ENCODE measurements around the gene KIAA0513. TPM values are rescaled to one million over a fixed set of nuclear protein-coding genes. Genes with fewer than 3 reads are reported as not detected.

Gene KIAA0513
- total RNA-seq, 1 donor from 2014 or later: 11.9 TPM

DNA sequence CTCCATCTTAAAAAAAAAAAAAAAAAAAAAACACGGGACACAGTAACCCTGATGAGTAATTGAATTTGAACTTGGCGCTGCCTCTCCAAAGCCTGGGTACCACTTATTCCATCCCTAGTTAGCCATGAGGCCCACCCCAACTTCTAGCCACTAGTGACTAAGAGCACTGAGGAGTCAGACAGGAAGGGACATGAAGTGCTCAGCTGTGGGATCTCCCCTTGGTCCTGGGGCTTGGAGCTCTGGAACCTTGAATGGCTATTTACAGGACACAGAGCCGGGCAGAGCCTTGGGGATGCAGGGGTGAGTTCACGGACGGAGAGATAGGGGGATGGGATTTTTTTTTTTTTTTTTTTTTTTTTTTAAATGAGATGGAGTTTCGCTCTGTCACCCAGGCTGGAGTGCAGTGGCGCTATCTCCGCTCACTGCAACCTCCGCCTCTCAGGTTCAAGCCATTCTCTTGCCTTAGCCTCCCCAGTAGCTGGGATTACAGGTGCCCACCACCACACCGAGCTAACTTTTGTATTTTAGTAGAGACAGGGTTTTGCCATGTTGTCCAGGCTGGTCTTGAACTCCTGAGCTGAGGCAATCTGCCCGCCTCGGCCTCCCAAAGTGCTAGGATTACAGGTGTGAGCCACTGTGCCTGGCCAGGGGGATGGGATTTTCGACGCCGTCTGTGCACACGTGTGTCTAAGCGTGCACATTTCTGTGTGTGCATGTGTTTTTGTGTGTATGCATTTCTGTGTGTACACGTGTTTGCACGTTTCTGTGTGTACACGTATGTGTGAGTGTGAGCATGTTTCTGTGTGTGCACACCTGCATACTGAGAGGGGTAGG is 105.1 kb downstream of the KIAA0513 start:
- no peak for DNase-seq (ENCODE audit: low read depth)

DNA sequence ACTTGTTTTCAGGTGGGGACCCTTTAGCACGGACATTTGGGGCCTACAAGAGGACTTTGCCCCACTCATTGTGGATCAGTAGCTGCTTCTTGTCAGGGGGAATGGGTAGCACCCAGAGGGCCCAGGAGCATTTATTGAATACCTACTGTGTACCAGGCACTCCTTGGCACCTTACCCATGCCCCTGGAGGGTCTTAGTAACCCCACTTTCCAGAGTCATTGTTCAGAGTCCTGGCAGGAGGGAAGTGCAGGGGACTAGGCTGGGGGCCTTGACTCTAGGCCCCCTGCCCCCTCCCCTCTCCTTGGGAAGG is 105.7 kb downstream of the KIAA0513 start:
- no peak for DNase-seq (ENCODE audit: low read depth)

DNA sequence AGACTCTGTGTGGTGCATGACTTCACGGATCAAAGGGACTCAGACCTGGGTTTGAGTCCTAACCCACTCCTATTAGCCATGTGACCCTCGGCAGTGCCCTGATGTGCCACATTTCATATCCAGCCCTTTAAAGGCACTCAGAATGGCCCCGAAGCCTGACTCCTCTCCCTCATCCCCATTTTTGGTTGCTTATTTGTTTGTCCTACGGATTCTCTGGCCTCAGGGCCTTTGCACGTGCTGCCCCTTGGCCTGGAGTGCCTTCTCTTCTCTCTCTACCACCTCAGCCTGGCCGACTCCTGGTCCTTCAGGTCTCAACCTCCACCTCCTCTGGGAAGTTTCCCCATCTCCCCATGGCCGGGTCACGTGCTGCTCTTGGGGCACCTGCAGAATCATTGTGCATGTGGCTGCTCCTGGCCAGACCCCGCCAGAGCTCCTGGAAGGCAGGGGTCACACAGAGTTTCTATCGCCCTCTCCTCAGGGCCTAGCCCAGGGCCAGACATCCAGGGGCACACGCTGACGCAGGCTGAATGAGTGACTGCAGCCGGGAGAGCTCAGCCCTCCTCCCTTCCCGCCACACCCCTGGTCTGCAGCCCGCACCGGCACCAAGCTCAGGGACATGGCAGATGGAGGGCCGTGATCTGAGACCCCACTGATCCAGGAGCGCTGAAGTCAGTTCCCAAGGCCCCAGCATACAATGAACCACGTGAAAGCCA is 106.6 kb downstream of the KIAA0513 start:
- no peak for DNase-seq (ENCODE audit: low read depth)

DNA sequence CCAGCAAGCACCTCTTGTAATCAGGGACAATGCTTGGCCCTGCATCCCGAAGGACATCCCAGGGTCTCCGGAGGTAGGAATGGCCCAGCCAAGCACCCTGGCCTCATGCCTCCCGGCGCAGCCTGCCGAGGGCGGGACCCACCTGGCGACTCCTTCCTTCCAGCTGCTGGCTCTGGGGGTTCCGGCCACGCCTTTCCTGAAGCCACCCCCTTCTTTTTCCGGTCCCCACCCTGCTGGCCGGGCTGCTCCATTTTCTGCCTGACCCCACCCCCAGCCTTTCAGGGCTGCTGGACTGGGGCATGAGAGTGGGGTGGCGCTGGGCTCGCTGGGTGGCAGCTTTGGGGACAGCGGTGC is 107.2 kb downstream of the KIAA0513 start:
- no peak for DNase-seq (ENCODE audit: low read depth)

DNA sequence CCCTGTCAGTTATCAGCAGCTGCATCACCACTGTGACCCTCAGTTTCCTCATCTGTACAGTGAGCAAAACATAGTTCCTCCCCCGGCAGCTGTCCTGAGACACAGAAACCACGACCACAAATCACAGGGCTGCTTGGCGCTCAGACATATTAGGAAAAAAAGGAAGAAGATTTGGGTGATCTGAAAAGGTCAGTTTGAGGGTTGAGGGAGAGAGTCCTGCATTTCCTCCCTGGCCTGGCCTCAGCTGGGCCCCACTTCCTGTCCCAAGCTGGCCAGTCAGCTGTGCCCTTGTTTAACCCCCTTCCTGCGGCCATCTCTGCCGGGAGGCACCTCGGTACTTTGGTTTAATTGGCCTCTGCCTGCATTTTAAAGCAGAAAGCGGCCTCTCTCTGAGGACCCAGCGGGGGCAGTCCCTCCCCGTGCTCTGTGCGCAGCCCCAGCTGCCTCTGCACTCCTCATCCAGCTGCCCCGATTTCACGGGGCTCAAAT is 108.7 kb downstream of the KIAA0513 start:
- peak; percentile 79 for DNase-seq (ENCODE audit: low read depth)

DNA sequence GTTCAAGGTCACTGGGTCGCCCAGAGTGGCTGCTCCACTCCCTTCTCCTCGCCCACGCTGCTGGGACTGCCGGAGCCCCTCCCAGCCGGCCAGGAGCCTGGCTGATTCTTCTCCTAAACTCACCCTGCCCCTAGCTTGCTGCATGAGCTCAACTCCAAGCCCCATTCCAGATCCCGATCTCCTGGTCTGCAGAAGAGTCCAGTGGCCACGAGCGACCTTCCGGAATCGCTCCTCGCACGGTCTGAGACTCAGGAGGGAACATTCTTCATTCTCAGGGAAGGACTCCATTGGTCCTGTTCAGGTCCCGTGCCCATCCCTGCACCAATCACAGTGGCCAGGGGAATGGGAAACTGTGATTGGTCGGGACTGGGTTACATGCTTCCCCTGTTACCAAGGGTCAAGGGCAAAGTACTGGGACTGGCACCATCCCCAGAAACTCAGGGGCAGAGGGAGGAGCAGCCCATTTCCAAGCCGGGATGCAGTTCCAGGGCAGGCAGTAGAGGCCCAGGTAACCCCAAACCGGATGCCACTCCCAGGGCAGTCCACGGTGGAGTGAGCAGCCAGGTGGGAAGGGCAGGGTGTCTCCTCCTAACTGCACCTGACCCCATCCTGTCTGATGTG is 109.2 kb downstream of the KIAA0513 start:
- DNase-seq (ENCODE audit: low read depth): peak; percentile 69

DNA sequence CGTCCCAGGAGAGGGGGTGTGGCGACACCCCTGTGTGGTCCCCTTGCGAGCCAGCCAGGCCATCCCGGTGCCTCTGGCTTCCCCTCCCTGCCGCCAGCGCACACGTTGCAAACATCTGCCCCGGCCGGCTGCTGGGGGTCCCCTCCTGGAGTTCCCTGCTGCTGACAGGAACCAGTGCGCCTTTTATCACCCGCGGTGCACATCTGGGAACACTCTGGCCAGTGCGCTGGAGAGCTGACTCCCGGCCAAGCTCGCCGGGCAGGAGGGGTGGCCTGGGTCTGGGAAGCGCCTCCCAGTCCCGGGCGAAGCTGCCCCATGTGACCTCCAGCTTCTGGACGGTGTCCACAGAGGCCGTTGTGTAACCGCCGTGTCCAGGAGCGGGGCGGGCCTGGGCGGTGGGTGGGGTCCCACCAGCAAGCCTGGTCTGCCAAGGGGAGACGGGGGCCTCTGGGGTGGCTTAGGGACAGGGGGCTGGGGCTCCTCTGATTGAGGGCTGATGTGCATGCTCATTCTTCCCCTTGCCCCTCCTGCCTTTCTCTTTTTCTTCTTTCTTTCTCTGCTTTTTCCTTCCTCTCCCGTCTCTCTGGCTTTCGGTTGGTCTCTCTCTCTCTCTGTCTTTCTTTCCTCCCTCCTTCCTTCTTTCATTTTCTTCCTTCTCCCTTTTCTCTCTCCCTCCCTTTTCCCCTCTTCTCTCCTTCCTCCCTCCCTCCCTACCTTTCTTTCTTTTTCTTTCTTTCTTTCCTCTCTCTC is 109.9 kb downstream of the KIAA0513 start:
- peak; percentile 90 for DNase-seq (ENCODE audit: low read depth)

DNA sequence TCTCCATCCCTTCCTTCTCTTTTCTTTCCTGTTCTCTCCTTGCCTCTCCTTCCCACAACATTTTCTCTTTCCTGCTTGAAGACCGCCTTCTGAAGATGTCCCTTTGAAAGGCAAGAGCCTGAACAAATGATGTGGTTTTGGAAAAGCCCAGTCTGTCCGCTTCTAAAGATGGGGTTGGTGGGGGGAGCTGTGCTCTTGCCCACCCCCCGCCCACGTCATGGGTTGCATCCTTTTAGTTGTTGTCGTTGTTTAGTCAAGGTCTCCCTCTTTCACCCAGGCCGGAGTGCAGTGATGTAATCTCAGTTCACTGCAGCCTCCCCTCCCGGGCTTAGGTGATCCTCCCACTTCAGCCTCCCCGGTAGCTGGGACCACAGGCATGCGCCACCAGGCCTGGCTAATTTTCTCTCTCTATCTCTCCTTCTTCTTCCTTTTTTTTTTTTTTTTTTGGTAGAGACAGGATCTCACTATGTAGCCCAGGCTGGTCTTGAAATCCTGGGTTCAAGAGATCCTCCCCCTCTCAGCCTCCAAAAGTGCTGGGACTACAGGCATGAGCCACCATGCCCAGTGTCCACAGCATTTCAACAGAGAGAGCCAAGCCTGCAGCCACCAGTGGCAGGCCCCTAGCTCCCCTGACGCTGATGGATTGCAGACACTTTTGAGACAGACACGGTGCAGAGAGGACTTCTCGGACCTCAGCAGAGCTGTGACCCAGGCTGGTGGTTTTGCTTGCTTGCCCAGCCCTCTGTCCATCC is 110.7 kb downstream of the KIAA0513 start:
- no peak for DNase-seq (ENCODE audit: low read depth)

DNA sequence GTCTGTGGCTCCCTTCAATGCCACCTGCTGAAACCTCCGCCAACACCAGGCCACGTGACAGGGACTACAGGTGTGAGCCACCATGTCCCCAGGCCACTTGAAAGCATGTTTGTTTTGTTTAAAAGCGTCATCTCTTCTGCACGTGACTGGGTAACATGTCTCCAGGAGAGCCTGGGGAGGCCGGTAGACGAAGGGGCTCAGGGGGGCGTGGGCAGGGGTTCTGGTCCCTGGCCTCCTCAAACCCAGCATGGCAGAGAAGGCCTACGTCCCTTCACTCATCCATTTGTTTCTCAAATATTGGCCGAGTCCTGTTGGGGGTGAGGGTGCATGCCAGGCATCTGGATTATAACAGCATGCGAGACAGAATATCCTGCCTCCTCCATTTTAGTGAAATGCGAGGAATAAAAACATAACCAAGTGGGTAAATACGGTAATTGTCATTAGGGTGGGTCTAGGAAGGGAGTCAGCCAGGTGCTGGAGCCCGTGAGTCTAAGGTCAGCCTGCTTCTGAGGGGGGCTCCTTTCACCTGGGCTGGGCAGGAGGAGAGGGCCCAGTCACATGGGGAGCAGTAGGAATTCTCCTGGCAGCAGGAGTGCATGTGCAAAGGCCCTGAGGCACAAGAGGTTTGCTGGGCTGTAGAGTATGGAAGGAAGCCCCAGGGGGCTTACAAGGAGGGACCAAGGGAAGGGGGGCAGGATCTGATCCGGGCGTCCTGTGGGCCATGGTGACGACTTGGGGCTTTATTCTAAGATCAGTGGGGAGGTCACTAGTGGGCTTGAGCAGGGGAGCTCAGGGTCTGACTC is 111.4 kb downstream of the KIAA0513 start:
- no peak for DNase-seq (ENCODE audit: low read depth)

DNA sequence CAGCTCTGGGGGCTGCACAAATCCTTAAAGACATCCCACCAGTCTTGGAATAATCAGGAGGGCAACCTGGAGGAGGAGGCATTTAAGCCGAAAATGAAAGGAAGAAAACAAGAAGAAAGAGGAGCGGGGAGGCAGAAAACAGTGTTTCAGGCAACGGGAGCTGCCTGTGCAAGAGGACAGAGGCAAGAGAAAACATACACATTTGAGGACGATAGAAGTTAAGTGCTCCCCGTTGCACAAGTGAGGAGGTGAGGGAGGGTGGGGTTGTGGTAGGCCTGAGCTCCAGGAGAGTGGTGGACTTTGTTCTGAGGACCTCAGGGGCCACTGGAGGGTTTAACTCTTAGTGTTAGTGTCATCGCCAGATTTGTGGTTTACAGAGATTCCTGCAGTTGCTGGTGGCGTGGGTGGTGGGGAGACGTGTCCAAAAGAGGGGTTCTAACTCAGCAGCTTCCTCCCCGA is 112.3 kb downstream of the KIAA0513 start:
- DNase-seq (ENCODE audit: low read depth): no peak

DNA sequence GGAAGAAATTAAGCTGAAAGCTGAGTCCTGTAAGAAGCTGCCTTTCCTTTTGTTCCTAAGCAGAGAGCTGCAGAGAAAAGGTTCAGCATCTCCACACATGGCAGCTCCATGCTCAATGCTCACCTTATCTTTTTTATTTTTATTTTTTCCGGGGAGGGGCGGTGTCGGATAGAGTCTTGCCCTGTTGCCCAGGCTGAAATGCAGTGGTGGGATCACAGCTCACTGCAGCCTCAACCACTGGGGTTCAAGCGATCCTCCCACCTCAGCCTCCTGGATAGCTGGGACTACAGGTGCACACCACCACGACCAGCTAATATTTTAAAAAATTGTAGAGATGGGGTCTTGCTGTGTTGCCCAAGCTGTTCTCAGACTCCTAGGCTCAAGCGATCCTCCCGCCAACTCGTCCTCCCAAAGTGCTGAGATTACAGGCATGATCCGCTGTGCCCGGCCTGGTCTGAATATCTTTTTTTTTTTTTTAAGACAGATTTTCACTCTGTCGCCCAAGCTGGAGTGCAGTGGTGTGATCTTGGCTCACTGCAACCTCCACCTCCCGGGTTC is 112.9 kb downstream of the KIAA0513 start:
- DNase-seq (ENCODE audit: low read depth): no peak

DNA sequence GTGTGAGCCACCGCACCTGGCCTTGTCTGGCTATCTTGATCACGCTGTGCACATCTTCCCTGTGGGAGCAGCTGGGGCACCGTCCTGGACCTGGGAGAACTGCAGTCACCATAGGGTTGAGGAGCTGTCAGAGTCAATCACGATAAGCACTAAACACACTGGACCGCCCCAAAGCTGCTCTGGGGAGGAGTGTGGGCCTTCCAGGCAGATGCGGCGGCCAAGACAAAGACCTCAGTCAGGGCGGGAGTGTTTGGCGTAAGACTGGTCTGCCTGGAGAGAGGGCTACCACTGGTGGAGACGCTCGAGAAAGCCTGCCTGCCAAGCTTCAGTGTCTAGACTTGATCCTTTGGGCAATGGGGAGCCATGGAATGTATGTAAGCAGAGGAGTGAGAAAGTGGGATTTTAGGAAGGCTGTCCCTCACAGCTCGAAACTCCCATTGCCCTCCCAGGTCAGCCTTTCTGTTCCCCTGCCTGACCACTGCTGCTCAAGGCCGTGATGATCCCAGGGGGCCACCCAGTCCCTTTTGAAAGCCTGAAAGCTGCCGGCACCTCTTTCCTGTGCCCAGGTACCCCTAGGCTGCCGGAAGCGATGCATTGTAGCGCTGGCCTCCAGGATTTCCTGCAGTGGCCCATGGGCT is 114.0 kb downstream of the KIAA0513 start:
- no peak for DNase-seq (ENCODE audit: low read depth)

DNA sequence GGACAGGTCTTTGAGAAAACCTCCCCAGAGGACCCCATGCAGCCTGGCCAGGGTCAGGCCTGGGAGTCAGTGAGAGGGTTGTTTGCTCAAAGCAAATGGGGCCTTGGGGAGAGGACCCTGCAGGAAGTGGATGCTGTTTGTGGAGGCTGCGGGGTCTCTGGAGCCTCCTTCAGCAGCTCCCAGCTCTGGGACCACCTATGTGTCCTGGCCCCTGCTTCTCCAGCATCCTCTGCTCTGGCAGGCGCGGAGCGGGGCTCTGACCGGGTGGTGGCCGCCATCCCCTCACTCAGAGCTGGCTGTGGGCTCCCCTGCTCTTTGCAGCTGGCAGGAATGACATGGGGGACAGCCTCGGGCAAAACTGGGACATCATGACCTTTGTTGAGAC is 114.5 kb downstream of the KIAA0513 start:
- DNase-seq (ENCODE audit: low read depth): no peak

DNA sequence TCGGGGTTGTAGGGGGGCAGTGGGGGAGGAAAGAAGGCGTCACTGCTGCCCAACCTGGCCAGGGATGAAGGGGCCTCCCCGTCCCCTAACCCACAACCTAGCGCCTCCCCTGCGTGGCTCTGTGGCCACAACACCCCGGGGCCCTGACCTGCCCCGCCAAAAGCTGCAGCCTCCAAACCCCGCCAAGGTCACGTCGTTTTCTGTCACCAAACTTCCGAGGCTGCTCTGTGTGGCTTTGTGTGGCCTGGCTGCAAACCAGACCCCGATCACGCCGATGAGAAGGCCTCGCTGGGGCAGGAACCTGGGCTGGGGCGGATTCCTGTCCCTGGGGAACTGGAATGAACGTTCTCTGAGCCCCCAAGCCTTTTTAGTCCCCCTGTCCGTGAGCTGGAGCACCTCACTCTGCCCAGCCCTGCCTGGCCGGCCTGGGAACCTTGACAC is 115.2 kb downstream of the KIAA0513 start:
- DNase-seq (ENCODE audit: low read depth): no peak

Other genes starting within 250 kb of the KIAA0513 start
- 6.1 and 7.2 TPM in 2 replicates for gene CRISPLD2, start 207.8 kb upstream of the KIAA0513 start, total RNA-seq
- gene ZDHHC7, start 16.3 kb upstream of the KIAA0513 start, total RNA-seq: 54.7 and 75.7 TPM in 2 replicates
- gene CIBAR2, start 84.7 kb downstream of the KIAA0513 start, total RNA-seq: not detected in 2 replicates

Data from myocyte (in vitro differentiated cells).